ENCODE measurements around the gene ZNF560.

Gene ZNF560

GRCh38 chr19:9528757-9529336 is 30.4 kb upstream of the ZNF560 start:
- DNase-seq (ENCODE audit: low read depth, low spot score) = peak; percentile 19
- H3K4me3 ChIP-seq (ENCODE audit: low read depth, low read length) = no peak overlapping the region
- in situ Hi-C loops (cut with HindIII; ENCODE audit: low sequenced_read_pairs) = no loop called here
- TF ChIP-seq CTCF (IDR thresholded peaks at IDR 0.05; ENCODE audit: low read depth, low read length) = no peak

- no peak for TF ChIP-seq CTCF (IDR thresholded peaks at IDR 0.05; ENCODE audit: low read depth, low read length)
- in situ Hi-C loops (cut with HindIII; ENCODE audit: low sequenced_read_pairs) = no loop called here
Observed at GRCh38 chr19:9523885-9524474, 25.6 kb upstream of the ZNF560 start.

GRCh38 chr19:9507285-9507684 is 8.9 kb upstream of the ZNF560 start:
- no peak overlapping the region for H3K4me3 ChIP-seq (ENCODE audit: low read depth, low read length)
- TF ChIP-seq CTCF (IDR thresholded peaks at IDR 0.05; ENCODE audit: low read depth, low read length) = no peak
- no peak for DNase-seq (ENCODE audit: low read depth, low spot score)
- in situ Hi-C loops (cut with HindIII; ENCODE audit: low sequenced_read_pairs) = no loop called here

More at GRCh38 chr19:9523885-9524474, 25.6 kb upstream of the ZNF560 start:
- peak; percentile 15 for DNase-seq (ENCODE audit: low read depth, low spot score)
- H3K4me3 ChIP-seq (ENCODE audit: low read depth, low read length) = no peak overlapping the region

- in situ Hi-C loops (cut with HindIII; ENCODE audit: low sequenced_read_pairs) = no loop called here
- DNase-seq (ENCODE audit: low read depth, low spot score) = no peak
- no peak for TF ChIP-seq CTCF (IDR thresholded peaks at IDR 0.05; ENCODE audit: low read depth, low read length)
- no peak overlapping the region for H3K4me3 ChIP-seq (ENCODE audit: low read depth, low read length)
Observed at GRCh38 chr19:9500796-9501195, 2.4 kb upstream of the ZNF560 start.

GRCh38 chr19:9494096-9494495 is 4.3 kb downstream of the ZNF560 start:
- H3K4me3 ChIP-seq (ENCODE audit: low read depth, low read length) = no peak overlapping the region
- DNase-seq (ENCODE audit: low read depth, low spot score) = no peak
- no peak for TF ChIP-seq CTCF (IDR thresholded peaks at IDR 0.05; ENCODE audit: low read depth, low read length)
- in situ Hi-C loops (cut with HindIII; ENCODE audit: low sequenced_read_pairs) = no loop called here

GRCh38 chr19:9487016-9487415 is 11.4 kb downstream of the ZNF560 start:
- in situ Hi-C loops (cut with HindIII; ENCODE audit: low sequenced_read_pairs) = no loop called here
- TF ChIP-seq CTCF (IDR thresholded peaks at IDR 0.05; ENCODE audit: low read depth, low read length) = no peak
- no peak for DNase-seq (ENCODE audit: low read depth, low spot score)
- H3K4me3 ChIP-seq (ENCODE audit: low read depth, low read length) = no peak overlapping the region
